GM03348 (cell line): ENCODE results near the gene PLP1.
"Not testable (repeated sequence)": the region's sequence is repeated elsewhere in the genome, so short reads cannot be mapped to it uniquely, and the experiment has no call there.

Source experiments
- DNase-seq: peaks from one replicate; pipeline ENCODE4 v3.0.0; 2012; ENCODE audit warnings: low spot score

Gene PLP1, protein sequence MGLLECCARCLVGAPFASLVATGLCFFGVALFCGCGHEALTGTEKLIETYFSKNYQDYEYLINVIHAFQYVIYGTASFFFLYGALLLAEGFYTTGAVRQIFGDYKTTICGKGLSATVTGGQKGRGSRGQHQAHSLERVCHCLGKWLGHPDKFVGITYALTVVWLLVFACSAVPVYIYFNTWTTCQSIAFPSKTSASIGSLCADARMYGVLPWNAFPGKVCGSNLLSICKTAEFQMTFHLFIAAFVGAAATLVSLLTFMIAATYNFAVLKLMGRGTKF

DNA sequence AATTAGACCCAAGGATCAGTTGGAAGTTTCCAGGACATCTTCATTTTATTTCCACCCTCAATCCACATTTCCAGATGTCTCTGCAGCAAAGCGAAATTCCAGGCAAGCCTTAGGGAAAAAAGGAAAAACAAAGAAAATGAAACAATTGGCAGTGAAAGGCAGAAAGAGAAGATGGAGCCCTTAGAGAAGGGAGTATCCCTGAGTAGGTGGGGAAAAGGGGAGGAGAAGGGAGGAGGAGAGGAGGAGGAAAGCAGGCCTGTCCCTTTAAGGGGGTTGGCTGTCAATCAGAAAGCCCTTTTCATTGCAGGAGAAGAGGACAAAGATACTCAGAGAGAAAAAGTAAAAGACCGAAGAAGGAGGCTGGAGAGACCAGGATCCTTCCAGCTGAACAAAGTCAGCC lies at the start of gene PLP1:
TSS of gene PLP1 (plus strand) at position 295 of the 400 bp plus-strand sequence. CDS start 156 bp downstream, outside the sequence.
- no peak for DNase-seq

DNA sequence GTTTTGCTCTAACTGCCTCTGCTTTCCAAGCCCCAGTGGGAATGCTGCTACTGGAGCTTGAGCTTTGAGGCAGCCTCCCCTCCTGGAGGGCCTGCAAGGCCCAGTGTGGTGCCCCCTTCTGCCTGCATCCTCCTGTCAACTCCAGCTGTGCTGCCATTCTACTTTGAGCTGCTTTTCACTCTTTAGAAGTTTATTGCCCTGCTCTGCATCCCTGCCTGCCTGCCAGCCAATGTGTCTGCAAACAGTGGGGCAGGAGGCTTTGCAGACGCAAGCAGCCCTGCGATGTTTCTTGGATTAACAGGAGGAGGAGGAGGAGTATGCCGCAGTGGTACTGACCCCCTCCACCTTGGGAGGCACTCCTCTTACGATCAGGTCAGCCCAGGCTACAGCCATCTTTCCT lies 49.5 kb upstream of the PLP1 start:
- no peak for DNase-seq

- no peak for DNase-seq
Observed at GRCh38 chrX:103729015-103729414, 47.6 kb upstream of the PLP1 start.

- no peak for DNase-seq
Observed at GRCh38 chrX:103730147-103730795, 46.4 kb upstream of the PLP1 start.

DNA sequence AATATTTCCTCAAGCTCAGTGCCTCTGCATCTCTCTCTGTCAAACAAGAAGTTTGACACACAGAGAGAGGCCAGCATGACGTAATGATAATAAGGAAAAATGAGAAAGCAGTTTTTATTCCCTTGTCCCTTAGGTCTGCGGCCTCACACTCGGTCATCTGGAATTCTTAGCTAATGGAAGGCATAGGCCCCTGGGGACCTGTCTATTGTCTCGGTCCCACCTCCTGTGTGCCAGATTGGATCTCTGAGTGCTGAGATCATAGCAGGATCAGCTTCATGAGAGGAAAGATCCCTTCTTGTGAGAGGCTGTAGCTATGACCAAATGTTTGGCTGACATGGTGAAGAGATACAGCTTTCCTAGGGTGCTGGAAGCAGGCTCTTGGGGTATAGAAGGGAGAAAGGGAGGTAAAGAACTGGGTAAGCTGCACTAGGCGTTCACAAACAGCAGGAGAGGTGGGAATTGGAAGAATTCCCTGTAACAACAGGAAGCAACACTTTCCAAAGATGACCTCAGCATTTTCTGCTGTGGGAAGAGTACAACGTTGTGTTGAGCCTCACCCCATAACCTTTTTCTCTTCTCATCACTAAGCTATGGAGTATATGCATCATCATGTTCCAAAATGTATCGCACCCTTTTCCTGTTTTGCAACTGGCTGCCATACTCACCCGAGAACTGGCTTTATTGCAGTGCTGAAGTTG lies 45.7 kb upstream of the PLP1 start:
- peak; percentile 41 for DNase-seq

GRCh38 chrX:103733017-103733416 lies 43.6 kb upstream of the PLP1 start:
- DNase-seq: no peak

DNA sequence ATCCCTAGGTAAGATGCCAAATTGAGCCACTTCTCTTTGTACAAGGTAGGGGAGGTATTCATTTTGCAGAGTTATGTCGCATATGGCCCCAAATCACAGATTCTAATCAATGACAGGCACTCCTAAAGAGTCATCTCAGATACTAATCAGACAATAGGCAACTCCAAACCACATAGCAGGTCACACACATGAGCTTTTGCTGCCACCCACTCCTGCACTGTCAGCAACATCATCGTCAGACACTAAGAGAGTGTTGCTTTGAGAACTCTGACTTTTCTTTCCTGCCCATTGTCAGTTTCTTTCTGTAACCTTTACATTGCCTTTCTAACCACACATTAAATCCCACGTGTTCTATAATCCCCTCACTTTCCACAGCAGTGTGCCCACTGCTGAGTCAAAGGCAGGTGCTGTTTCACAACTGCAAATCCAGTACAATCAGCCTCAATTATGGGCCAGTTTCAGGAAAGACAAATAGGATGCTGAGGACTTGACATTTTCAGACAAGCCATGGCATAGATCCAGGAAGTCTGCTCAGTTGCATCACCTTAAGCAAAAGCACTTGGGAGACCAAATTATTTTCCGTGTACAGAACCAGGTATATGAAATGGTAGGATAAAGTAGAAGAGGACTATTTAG lies 42.4 kb upstream of the PLP1 start:
- DNase-seq: no peak

DNA sequence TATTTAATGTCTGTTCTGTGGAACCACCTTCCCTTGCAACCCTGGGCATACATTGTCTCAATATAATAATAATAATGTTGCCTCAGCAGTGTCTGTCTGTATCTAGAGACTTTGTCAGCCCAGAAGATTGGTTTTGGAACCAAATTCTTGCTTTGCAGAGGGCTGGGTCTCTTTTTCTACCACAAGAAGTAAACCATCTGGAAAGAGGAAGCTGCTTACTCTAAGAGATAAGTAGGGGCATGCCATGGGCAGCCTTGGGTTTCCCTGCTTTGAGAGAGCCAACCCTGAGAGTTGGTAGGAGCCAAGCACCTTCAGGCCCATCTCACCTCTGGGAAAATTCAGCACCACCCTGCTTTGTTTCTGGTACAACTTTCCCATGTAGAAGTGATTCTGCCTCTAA lies 38.9 kb upstream of the PLP1 start:
- DNase-seq: no peak

DNA sequence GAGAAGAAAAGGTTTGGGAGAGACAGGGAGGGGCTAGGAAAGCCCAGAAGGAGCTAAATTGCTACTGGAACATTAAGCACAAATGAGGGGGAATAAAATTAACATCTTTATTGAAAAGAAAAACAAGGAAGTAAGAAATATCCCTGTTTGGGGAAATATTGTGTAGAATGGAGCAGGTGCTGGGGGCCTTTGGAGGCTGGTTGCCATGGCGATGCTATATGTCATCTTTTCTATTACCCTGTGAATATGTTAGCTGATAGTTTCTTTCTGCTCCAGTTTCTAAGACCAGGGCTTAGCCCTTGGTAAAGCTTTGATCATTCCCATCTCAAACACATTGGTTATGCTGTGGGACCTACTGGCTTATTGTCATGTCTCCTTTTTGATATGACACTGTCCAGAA lies 37.2 kb upstream of the PLP1 start:
- DNase-seq: no peak

DNA sequence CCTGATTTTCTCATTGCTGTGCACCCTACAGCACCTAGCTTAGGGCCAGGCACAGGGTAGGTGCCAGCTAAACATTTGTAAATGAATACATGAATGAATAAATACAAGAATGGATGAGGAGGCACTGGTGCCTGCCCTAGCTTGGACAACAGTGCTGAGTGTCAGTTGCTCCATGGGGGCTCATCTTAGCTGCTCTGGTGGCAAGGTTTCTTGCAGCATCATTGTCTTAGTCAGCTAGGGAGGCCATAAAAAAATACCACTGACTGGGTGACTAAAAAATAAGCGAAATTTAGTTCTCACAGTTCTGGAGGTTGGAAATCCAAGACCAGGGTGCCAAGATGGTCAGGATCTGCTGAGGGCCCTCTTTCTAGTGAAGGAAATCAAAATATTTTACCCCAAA lies 34.8 kb upstream of the PLP1 start:
- DNase-seq: no peak

- no peak for DNase-seq
Observed at GRCh38 chrX:103742339-103742738, 34.3 kb upstream of the PLP1 start.

DNA sequence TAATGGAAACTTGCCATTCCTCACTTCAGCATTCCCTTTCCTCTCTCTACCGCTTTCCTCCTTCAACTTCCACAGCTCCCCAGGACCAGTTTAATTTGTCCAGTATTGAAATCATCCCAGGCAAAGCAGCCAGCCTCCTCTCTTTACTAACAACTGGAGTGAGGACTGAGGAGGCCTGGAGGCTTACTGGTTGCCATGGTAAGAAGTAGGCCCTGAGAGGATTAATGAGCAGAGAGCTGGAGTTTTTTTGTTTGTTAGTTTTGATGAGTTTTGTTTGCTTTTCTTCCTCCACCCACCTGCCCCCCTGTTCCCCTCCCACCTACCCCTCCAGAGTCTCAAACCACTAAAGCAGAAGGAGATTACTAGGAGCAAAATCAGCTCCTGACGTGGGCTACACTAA lies 29.5 kb upstream of the PLP1 start:
- DNase-seq: no peak

DNA sequence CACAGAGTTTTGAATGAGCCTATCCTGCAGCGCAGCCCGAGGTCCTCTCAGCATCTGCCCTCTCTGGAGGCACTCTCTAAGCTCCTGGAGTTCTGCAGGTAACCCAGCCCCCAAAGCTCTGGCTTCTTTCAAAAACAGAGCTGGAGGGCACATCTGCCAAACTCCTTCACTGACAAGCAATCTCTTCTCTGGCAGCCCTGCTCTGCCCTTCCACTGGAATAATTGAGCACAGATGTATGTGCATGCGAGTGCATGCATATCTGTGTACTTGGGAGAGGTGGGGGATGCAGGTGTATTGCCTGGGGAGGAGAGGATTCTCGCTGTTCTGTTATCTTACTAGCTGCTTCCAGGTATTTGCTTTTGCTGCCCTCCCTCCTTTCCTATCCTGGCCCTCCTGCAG lies 22.2 kb upstream of the PLP1 start:
- DNase-seq: no peak

DNA sequence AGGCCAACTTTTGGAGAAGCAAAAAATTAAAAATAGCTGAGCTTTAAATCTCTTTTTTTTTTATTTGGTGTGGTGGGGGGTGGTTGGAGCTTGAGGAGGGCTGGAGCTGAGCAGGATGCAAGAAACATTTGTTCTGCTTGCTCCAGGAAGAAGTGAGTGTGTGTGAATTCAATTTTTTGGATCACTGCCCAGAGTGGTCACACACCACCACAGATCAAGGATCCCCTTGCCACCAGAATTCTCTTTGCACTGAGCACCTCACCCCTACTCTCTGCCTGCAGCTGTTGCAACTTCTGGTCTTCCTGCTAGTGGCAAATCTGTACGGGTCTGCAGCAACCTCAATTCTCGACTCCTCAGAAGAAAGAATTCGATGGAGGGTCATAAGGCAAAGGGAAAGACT lies 19.9 kb upstream of the PLP1 start:
- no peak for DNase-seq

GRCh38 chrX:103758555-103758954 lies 18.1 kb upstream of the PLP1 start:
- DNase-seq: no peak

DNA sequence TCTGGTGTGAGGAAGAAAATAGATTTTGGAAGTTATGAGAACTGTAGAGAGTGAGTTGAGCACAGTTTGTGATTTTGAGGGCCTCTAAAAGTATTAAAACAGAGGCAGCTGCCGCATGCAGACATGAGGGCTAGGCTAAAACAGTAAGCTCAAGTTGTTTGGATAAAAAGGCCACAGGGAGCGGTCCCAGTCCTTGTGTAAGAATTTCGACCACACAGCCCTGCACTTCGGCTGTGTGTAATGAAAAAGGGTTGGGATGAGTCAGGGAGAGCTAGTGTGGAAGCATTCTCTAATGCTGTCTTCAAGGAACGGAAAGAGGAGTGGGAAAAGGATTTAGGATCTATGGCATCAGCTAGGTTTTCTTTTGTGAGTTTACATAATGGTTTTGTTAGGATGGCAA lies 13.1 kb upstream of the PLP1 start:
- not testable (repeated sequence) for DNase-seq

GRCh38 chrX:103766813-103767555 lies 9.7 kb upstream of the PLP1 start:
- not testable (repeated sequence) for DNase-seq

DNA sequence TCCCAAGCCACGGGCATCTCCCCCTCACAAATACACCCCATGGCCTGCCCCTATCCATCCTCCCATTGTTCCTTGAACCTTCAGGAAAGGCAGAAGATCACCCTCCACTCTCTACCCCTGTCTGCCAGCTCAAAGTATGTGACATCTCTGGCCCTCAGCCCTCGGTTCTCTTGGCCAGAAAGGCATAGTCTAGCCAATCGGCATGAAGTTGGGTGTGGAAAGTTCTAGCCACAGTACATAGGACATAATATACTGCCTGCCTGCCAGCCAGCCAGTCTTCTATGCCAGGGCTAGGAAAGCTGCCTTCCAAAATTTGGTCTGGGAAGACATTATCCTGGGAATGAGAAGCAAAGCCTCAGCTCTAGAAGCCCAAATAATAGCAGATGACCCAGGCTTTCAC lies 3.2 kb upstream of the PLP1 start:
- DNase-seq: no peak

- peak; percentile 27 for DNase-seq
Observed at GRCh38 chrX:103774070-103774642, 2.5 kb upstream of the PLP1 start.

DNA sequence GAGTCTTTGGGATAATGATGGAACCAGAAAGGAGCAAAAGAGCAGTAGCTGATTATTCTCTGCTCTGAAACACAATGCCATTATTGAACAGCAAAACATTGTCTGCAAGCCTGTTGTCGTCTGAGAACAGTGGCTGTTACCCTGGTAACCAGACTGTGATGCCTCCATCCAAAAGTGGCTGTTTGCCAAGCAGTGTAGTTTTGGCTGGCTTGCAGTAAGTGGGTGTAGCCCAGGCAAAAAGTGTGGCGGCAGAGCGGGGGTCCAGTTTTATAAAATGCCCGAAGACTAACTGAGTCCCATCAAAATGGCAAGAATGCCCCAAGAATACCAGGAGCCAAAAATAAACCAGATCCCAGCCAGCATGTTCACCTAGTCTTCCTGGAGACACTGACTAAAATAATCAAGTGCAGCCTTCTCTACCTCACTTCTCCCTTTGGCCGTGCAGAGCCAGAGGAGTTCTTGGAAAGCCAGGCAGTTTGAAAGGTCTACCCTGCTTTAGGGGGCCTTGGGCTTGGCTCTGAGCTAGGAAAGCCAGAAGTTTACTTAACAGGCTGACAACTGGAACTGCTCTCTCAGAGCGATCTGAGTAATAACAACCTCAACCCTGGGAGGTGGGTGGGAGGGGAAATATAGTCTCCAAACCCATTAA lies 2.6 kb downstream of the PLP1 start:
- DNase-seq: no peak

DNA sequence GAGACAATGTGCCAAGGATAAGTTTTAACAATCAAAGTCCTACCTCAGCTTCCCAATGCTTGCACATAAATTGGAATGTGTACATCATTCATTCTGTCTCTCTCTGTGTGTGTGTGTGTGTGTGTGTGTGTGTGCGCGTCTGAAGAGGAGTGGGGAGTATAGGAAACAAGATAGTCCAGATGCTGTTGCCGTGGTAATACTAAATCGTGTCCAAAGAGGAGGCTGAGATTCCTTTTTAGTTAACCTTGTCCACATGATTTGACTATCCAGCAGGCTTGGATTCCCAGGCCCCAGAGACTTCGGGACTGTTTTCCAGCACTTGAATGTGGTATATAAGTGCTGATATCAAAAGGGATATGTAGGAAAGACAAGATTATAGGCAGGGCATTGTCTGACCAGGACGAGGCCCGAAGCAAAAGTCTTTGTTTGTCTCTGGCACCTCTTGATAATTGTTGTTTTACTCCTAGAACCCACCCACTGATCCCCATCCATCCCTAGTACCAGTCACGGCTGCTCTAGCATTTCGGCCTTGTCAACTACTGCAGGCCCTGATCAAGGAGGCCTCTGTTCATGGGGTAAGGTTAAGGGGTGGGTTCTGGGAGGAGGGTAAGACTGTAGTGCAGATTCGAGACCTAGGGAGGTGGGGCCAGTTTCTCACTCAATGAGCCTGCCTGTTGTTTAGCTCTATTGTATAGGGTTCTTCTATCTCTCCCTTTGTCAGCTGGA lies 3.9 kb downstream of the PLP1 start:
- DNase-seq: no peak
